RWPE1 (cell line): ENCODE results near the gene FOXA3.

ENCODE experiments used
- CTCF ChIA-PET: fragments of 350-600 bp; sonication (Branson Sonifier 250); formaldehyde crosslinking; extraction: SDS; loops from one replicate; lab custom pipeline; 2021; lab: Yijun Ruan, JAX
- POLR2A ChIA-PET: fragments of 400-600 bp; formaldehyde crosslinking; extraction: SDS; loops from one replicate; lab custom pipeline; 2020; ENCODE audit warnings: antibody characterized with exemption; ENCODE audit not compliant: low non-redundant PET; lab: Yijun Ruan, JAX
- DNase-seq: peaks from one replicate; pipeline ENCODE4 v3.0.0; 2012; ENCODE audit warnings: low spot score
- H3K27ac ChIP-seq: fragments of 450-650 bp; 2 replicates; pipeline ENCODE4 v1.5.1; 2017
- CTCF ChIP-seq: fragments of 450-650 bp; conservative IDR thresholded peaks from 2 replicates; pipeline ENCODE4 v1.5.1; 2017; ENCODE audit warnings: low read depth, mild to moderate bottlenecking

The FOXA3 gene

GRCh38 chr19:45878043-45878794 is 14.1 kb downstream of the FOXA3 start:
- POLR2A ChIA-PET = no interaction called here
- no peak overlapping the region for H3K27ac ChIP-seq
- no peak for DNase-seq
- CTCF ChIA-PET = no interaction called here
- no peak for TF ChIP-seq CTCF

- no peak overlapping the region for H3K27ac ChIP-seq
- ChIA-PET POLR2A (interaction anchor here (0.6 kb wide), 1 partner anchor 683 kb away, joined by 4 read pairs; no protein-coding TSS in a partner anchor), CTCF (no interaction called here)
- TF ChIP-seq CTCF = no peak
- DNase-seq = no peak
Measured at GRCh38 chr19:45879055-45879454, 14.9 kb downstream of the FOXA3 start.

GRCh38 chr19:45879971-45880370 is 15.8 kb downstream of the FOXA3 start:
- H3K27ac ChIP-seq = no peak overlapping the region
- TF ChIP-seq CTCF = no peak
- ChIA-PET POLR2A (no interaction called here), CTCF (interaction anchor here (0.6 to 1.3 kb wide), 2 partner anchors 9 to 17 kb away, joined by 4 read pairs; no protein-coding TSS in a partner anchor)
- DNase-seq = no peak

- ChIA-PET POLR2A (interaction anchor here (0.9 kb wide), 1 partner anchor 114 kb away, joined by 4 read pairs; no protein-coding TSS in a partner anchor), CTCF (interaction anchor here (0.5 to 1.3 kb wide), 3 partner anchors 18 to 281 kb away, joined by 3 to 4 read pairs (median 4); no protein-coding TSS in a partner anchor)
- H3K27ac ChIP-seq = no peak overlapping the region
- TF ChIP-seq CTCF = no peak
- no peak for DNase-seq
Measured at GRCh38 chr19:45881082-45881908, 17.2 kb downstream of the FOXA3 start.

- no peak for DNase-seq
- no peak for TF ChIP-seq CTCF
- H3K27ac ChIP-seq = no peak overlapping the region
- ChIA-PET POLR2A (interaction anchor here (0.9 kb wide), 1 partner anchor 114 kb away, joined by 4 read pairs; no protein-coding TSS in a partner anchor), CTCF (interaction anchor here (0.7 to 1.2 kb wide), 4 partner anchors 8 to 195 kb away, joined by 3 to 4 read pairs (median 4); no protein-coding TSS in a partner anchor)
Measured at GRCh38 chr19:45881909-45882528, 17.9 kb downstream of the FOXA3 start.
